ENCODE data around the gene GNAT3. TPM values are rescaled to one million over a fixed set of nuclear protein-coding genes. Genes with fewer than 3 reads are reported as not detected.

Gene GNAT3
- total and polyA plus RNA-seq, 2 of the 8 experiments (the other 6 are each of a cell fraction or from before 2014, with no cell fraction given), result not detected

DNA sequence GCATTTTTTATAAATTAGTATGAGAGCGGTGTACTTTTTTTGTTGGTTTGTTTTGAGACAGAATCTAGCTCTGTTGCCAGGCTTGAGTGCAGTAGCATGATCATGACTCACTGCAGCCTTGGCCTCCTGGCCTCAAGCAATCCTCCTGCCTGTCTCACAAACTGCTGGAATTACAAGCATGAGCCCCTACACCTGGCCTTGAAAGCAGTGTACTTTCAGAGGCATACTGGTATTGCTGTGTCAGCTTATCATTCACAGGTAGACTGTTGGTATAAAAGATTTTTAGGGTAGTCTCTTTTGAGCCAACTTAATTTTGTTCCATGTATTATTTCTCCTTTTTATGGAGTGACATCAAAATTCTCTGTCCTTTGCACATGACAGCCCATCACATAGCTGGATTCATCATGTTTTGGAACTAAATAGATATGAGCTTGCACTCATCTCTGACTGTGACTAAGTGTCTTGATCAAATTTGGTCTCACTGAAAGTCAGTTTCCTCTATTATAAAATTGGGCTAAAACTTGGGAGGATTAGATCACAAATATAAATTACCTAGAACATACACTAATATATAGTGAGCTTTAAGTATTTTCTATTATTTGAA lies 12.4 kb downstream of the GNAT3 start:
- Histone ChIP-seq H2BK120ac (replicated peaks; ENCODE audit: low read depth, low read length) (no peak overlapping the region), H2BK12ac (ENCODE audit: low read depth, low read length) (no peak overlapping the region), H3K23ac (ENCODE audit: insufficient read length) (no peak overlapping the region), H3K18ac (ENCODE audit: extremely low read depth, low read length) (no peak overlapping the region), H3K27ac (ENCODE audit: low read depth, low read length) (no peak overlapping the region), H3K27me3 (replicated peaks in 1 of 4; ENCODE audit: control insufficient read depth in 3 of 4, extremely low read depth in 1 of 4, insufficient read depth in 3 of 4, low read length in 3 of 4) (no peaks in the 10 kb centered on the region), H4K5ac (ENCODE audit: insufficient read length, low read depth, low read length) (no peak overlapping the region), H4K91ac (replicated peaks; ENCODE audit: insufficient read length, low read length) (no peak overlapping the region), H2BK15ac (ENCODE audit: low read length) (no peak overlapping the region), H4K20me1 (replicated peaks in 1 of 2; ENCODE audit: control insufficient read depth in 1 of 2, insufficient read depth in 2 of 2, low read length in 2 of 2) (no peaks in the 10 kb centered on the region), H2AK5ac (ENCODE audit: low read depth, low read length) (no peak overlapping the region), H3K9ac (replicated peaks in 1 of 4; ENCODE audit: extremely low read depth in 1 of 4, low read depth in 3 of 4, low read length in 3 of 4) (no peak overlapping the region), H4K8ac (ENCODE audit: extremely low read depth, insufficient read depth, low read length) (no peak overlapping the region; the same call in 1 of the 2 replicates), H2BK20ac (ENCODE audit: low read length) (no peak overlapping the region), H3K4me1 (replicated peaks in 1 of 4; ENCODE audit: control insufficient read depth in 3 of 4, insufficient read depth in 4 of 4, low read length in 3 of 4) (no peaks in the 10 kb centered on the region), H3K4ac (replicated peaks; ENCODE audit: insufficient read length, low read depth, low read length) (no peak overlapping the region), H3K36me3 (ENCODE audit: control insufficient read depth in 2 of 4, insufficient read depth in 4 of 4, low read length in 3 of 4) (no peaks in the 10 kb centered on the region), H2BK5ac (ENCODE audit: low read depth, low read length) (no peak overlapping the region), H3K23me2 (ENCODE audit: low read depth, low read length) (no peaks in the 10 kb centered on the region; the same call in 1 of the 2 replicates), H3K4me3 (ENCODE audit: extremely low read depth in 1 of 4, insufficient read depth in 2 of 4, low read depth in 3 of 4, low read length in 4 of 4) (no peak overlapping the region), H3K56ac (replicated peaks; ENCODE audit: insufficient read length, low read depth, low read length) (no peak overlapping the region), H3K4me2 (ENCODE audit: insufficient read depth in 1 of 2, low read depth in 2 of 2, low read length in 2 of 2) (no peak overlapping the region), H2AFZ (ENCODE audit: low read length) (0 out of 2 replicates have a peak overlapping the region, but pooled peaks have one; percentile 28), H3K14ac (ENCODE audit: insufficient read length) (no peak overlapping the region), H3K79me1 (ENCODE audit: low read depth, low read length) (no peaks in the 10 kb centered on the region), H3K79me2 (ENCODE audit: control insufficient read depth in 1 of 2, insufficient read depth in 2 of 2, low read length in 2 of 2) (no peaks in the 10 kb centered on the region), H3K9me3 (ENCODE audit: insufficient read depth in 2 of 2, low read depth in 1 of 2, low read length in 1 of 2) (no peaks in the 10 kb centered on the region)
- ChIA-PET POLR2A (ENCODE audit: partially characterized antibody) (no interaction called here), CTCF (ENCODE audit: partially characterized antibody) (no interaction called here)
- WGBS, 2 experiments (ENCODE audit: extremely low coverage in 1 of 2, insufficient coverage in 1 of 2, insufficient read length in 1 of 2, insufficient replicate concordance in 2 of 2, low coverage in 1 of 2, low lambda C conversion rate in 2 of 2, missing lambda C conversion rate in 1 of 2), result 86% methylated on average over 1 of the region's 1 CpG; no CpG with 5 or more reads in 1 of the 2 experiments
- TF ChIP-seq JUND (IDR thresholded peaks at IDR 0.05; ENCODE audit: low read length), result peak; percentile 30; the same call in 1 of the 2 replicates
- TF ChIP-seq TCF12 (IDR thresholded peaks at IDR 0.05; ENCODE audit: low read depth, low read length), result no peak
- TF ChIP-seq, protein P1, sequence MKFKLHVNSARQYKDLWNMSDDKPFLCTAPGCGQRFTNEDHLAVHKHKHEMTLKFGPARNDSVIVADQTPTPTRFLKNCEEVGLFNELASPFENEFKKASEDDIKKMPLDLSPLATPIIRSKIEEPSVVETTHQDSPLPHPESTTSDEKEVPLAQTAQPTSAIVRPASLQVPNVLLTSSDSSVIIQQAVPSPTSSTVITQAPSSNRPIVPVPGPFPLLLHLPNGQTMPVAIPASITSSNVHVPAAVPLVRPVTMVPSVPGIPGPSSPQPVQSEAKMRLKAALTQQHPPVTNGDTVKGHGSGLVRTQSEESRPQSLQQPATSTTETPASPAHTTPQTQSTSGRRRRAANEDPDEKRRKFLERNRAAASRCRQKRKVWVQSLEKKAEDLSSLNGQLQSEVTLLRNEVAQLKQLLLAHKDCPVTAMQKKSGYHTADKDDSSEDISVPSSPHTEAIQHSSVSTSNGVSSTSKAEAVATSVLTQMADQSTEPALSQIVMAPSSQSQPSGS (IDR thresholded peaks at IDR 0.05; ENCODE audit: low read length), result no peak
- TF ChIP-seq RFX5 (IDR thresholded peaks at IDR 0.05; ENCODE audit: borderline replicate concordance, low read depth, low read length), result no peak
- no peak for TF ChIP-seq SIRT6 (IDR thresholded peaks at IDR 0.05; ENCODE audit: low read length)
- 0 out of 2 replicates have a peak, but pooled peaks have one; percentile 6 for TF ChIP-seq TEAD4 (IDR thresholded peaks at IDR 0.05; ENCODE audit: low read depth, low read length)
- no peak for TF ChIP-seq ASH2L (IDR thresholded peaks at IDR 0.05; ENCODE audit: low read length)
- peak; percentile 63 for TF ChIP-seq MAFK (IDR thresholded peaks at IDR 0.05; ENCODE audit: low read depth, low read length)
- TF ChIP-seq NANOG (IDR thresholded peaks at IDR 0.05; ENCODE audit: insufficient read depth, low read depth, low read length, poor library complexity, severe bottlenecking), result no peak
- DNase-seq (ENCODE audit: low read depth in 1 of 2, low spot score in 2 of 2) (peak in 1 of 2 experiments; percentile 33), FAIRE-seq (no peak)

Data from H1 (cell line).